ENCODE data around the gene GREB1L.

GREB1L gene

GRCh38 chr18:21450913-21451312, 208.9 kb downstream of the GREB1L start:
- DNase-seq (ENCODE audit: low read depth) = no peak

GRCh38 chr18:21451851-21452250, 209.8 kb downstream of the GREB1L start:
- DNase-seq (ENCODE audit: low read depth) = no peak

GRCh38 chr18:21452276-21452780, 210.3 kb downstream of the GREB1L start:
- no peak for DNase-seq (ENCODE audit: low read depth)

- DNase-seq (ENCODE audit: low read depth) = no peak
Observed at GRCh38 chr18:21452796-21453510, 210.9 kb downstream of the GREB1L start.

- DNase-seq (ENCODE audit: low read depth) = no peak
Observed at GRCh38 chr18:21453511-21453901, 211.5 kb downstream of the GREB1L start.

GRCh38 chr18:21454725-21455124, 212.7 kb downstream of the GREB1L start:
- no peak for DNase-seq (ENCODE audit: low read depth)

- DNase-seq (ENCODE audit: low read depth) = no peak
Observed at GRCh38 chr18:21456428-21457178, 214.6 kb downstream of the GREB1L start.

- no peak for DNase-seq (ENCODE audit: low read depth)
Observed at GRCh38 chr18:21457179-21457535, 215.1 kb downstream of the GREB1L start.

GRCh38 chr18:21458310-21458709, 216.3 kb downstream of the GREB1L start:
- no peak for DNase-seq (ENCODE audit: low read depth)

- no peak for DNase-seq (ENCODE audit: low read depth)
Observed at GRCh38 chr18:21458788-21459187, 216.8 kb downstream of the GREB1L start.

- no peak for DNase-seq (ENCODE audit: low read depth)
Observed at GRCh38 chr18:21459706-21460286, 217.8 kb downstream of the GREB1L start.

- DNase-seq (ENCODE audit: low read depth) = no peak
Observed at GRCh38 chr18:21461460-21461859, 219.4 kb downstream of the GREB1L start.

- no peak for DNase-seq (ENCODE audit: low read depth)
Observed at GRCh38 chr18:21463718-21464117, 221.7 kb downstream of the GREB1L start.

- DNase-seq (ENCODE audit: low read depth) = no peak
Observed at GRCh38 chr18:21468514-21469164, 226.6 kb downstream of the GREB1L start.

- no peak for DNase-seq (ENCODE audit: low read depth)
Observed at GRCh38 chr18:21472741-21473140, 230.7 kb downstream of the GREB1L start.

GRCh38 chr18:21474621-21475020, 232.6 kb downstream of the GREB1L start:
- no peak for DNase-seq (ENCODE audit: low read depth)

- no peak for DNase-seq (ENCODE audit: low read depth)
Observed at GRCh38 chr18:21479721-21480120, 237.7 kb downstream of the GREB1L start.

GRCh38 chr18:21481739-21482138, 239.7 kb downstream of the GREB1L start:
- no peak for DNase-seq (ENCODE audit: low read depth)

- DNase-seq (ENCODE audit: low read depth) = no peak
Observed at GRCh38 chr18:21483051-21483450, 241.0 kb downstream of the GREB1L start.

- no peak for DNase-seq (ENCODE audit: low read depth)
Observed at GRCh38 chr18:21484851-21485636, 243.0 kb downstream of the GREB1L start.

GRCh38 chr18:21486905-21487437, 244.9 kb downstream of the GREB1L start:
- no peak for DNase-seq (ENCODE audit: low read depth)
